K562 (cell line): ENCODE measurements around the gene OBP2A. TPM values are rescaled to one million over a fixed set of nuclear protein-coding genes. Genes with fewer than 3 reads are reported as not detected.

Source experiments
- ATAC-seq: fragments of 200-7000 bp; cut with Tn5 transposase; 3 replicates; pipeline ENCODE4 v1.9.1; 2020; ENCODE audit warnings: moderate library complexity
- BruUV-seq: library from RNA; stranded (reverse); fragments of 400-500 nt; replicated peaks from 2 replicates; lab custom pipeline; 2021; lab: Mats Ljungman, UMichigan
- CTCF ChIA-PET: fragments of 300-600 bp; formaldehyde crosslinking; extraction: SDS; loops from one replicate; lab custom pipeline; 2021; ENCODE audit warnings: low intra/inter-chr PET ratio; lab: Yijun Ruan, JAX
- POLR2A ChIA-PET: fragments of 300-600, 350-650 bp; sonication (Branson Sonifier 250); formaldehyde crosslinking; extraction: SDS; loops from one replicate; lab custom pipeline; 2021; ENCODE audit warnings: antibody characterized with exemption, inconsistent platforms; lab: Yijun Ruan, JAX
- DNase-seq, 4 experiments: peaks; one replicate each; pipeline versions ENCODE4 v3.0.0 to v3.0.0-alpha.2; 2011 to 2018; ENCODE audit warnings: low spot score in 3 of 4, mixed read lengths in 3 of 4; ENCODE audit errors: extremely low read depth in 1 of 4
- FAIRE-seq: peaks from 2 replicates; lab custom pipeline; 2011; peaks lifted over from hg19 to GRCh38; lab: Jason Lieb, UNC
- H2AFZ ChIP-seq: 2 replicates; pipeline ENCODE4 v1.6.0; 2011; ENCODE audit warnings: low read depth, low read length, control low read depth, inconsistent platforms
- H3K27ac ChIP-seq: fragments of 200-600 bp; 3 replicates; pipeline ENCODE4 v1.8.0; 2011; ENCODE audit warnings: low read depth, mild to moderate bottlenecking, control low read depth, inconsistent platforms, low read length, moderate library complexity, mixed read lengths; ENCODE audit errors: extremely low read depth
- H3K27me3 ChIP-seq, 2 experiments: fragments of 300-600 bp in 1 of 2; 2 replicates in 1 of 2; 3 replicates in 1 of 2; pipeline versions ENCODE4 v1.6.0 to v1.8.0; 2011; ENCODE audit warnings: inconsistent platforms in 2 of 2, low read length in 2 of 2, mild to moderate bottlenecking in 1 of 2, mixed read lengths in 1 of 2, moderate library complexity in 1 of 2; ENCODE audit not compliant: control insufficient read depth in 2 of 2, insufficient read depth in 2 of 2
- H3K36me3 ChIP-seq: fragments of 300-600 bp; 3 replicates; pipeline ENCODE4 v1.8.0; 2011; ENCODE audit warnings: mild to moderate bottlenecking, low read length, inconsistent platforms; ENCODE audit not compliant: control insufficient read depth, insufficient read depth
- H3K4me1 ChIP-seq, 2 experiments: fragments of 200-600 bp in 1 of 2; replicated peaks in 1 of 2; 2 replicates in 1 of 2; 3 replicates in 1 of 2; pipeline versions ENCODE4 v1.5.1 to v1.8.0; 2011; ENCODE audit warnings: inconsistent platforms in 2 of 2, low read length in 2 of 2, mild to moderate bottlenecking in 1 of 2, mixed read lengths in 1 of 2, moderate library complexity in 1 of 2; ENCODE audit not compliant: control insufficient read depth in 2 of 2, insufficient read depth in 2 of 2
- H3K4me2 ChIP-seq: 2 replicates; pipeline ENCODE4 v1.6.1; 2011; ENCODE audit warnings: low read length, control low read depth, inconsistent platforms, mixed read lengths; ENCODE audit not compliant: insufficient read depth
- H3K4me3 ChIP-seq: fragments of 200-600 bp; sonication (generic), shearing (Covaris generic); 2 replicates; pipeline ENCODE4 v1.5.1; 2016; ENCODE audit warnings: control low read depth, inconsistent platforms
- H3K79me2 ChIP-seq: fragments of 200-600 bp; 3 replicates; pipeline ENCODE4 v1.8.0; 2011; ENCODE audit warnings: low read length, inconsistent platforms; ENCODE audit not compliant: control insufficient read depth, insufficient read depth
- H3K9ac ChIP-seq, 2 experiments: 2 replicates each; pipeline versions ENCODE4 v1.6.0 to v1.6.1; 2011; ENCODE audit warnings: low read depth in 2 of 2, low read length in 2 of 2, control low read depth in 1 of 2, inconsistent platforms in 1 of 2, mild to moderate bottlenecking in 1 of 2, mixed read lengths in 1 of 2; ENCODE audit not compliant: insufficient read depth in 1 of 2
- H3K9me1 ChIP-seq: one replicate; pipeline ENCODE4 v1.6.0; 2011; ENCODE audit warnings: inconsistent platforms, mild to moderate bottlenecking, low read length, moderate library complexity; ENCODE audit not compliant: control insufficient read depth, insufficient read depth
- H3K9me3 ChIP-seq: replicated peaks from 2 replicates; pipeline ENCODE4 v1.5.1; 2011; ENCODE audit warnings: low read depth, low read length, inconsistent platforms; ENCODE audit not compliant: control insufficient read depth, insufficient read depth
- H4K20me1 ChIP-seq: replicated peaks from 2 replicates; pipeline ENCODE4 v1.6.1; 2011; ENCODE audit warnings: low read length, inconsistent platforms, mixed read lengths; ENCODE audit not compliant: control insufficient read depth, insufficient read depth
- BCL6 ChIP-seq: fragments of 250-450 bp; sonication (Bioruptor Pico); IDR thresholded peaks from 2 replicates; pipeline ENCODE4 v1.4.0; 2020
- DNMT1 ChIP-seq: fragments of 450-650 bp; IDR thresholded peaks from 2 replicates; pipeline ENCODE4 v1.6.1; 2016; ENCODE audit warnings: antibody characterized with exemption, mild to moderate bottlenecking
- NCOR1 ChIP-seq: fragments of 450-650 bp; IDR thresholded peaks from 2 replicates; pipeline ENCODE4 v1.6.1; 2016; ENCODE audit warnings: mild to moderate bottlenecking, moderate library complexity
- SRSF7 ChIP-seq: fragments of 200-400 bp; formaldehyde crosslinking; optimal IDR thresholded peaks from 2 replicates; pipeline ENCODE3; 2017; ENCODE audit warnings: mild to moderate bottlenecking, low read depth, low read length
- THRAP3 ChIP-seq: fragments of 450-650 bp; IDR thresholded peaks from 2 replicates; pipeline ENCODE4 v1.6.1; 2016; ENCODE audit warnings: mild to moderate bottlenecking, inconsistent platforms, borderline replicate concordance
- WGBS: fragments of 100-300 bp; shearing (Covaris generic); methylation state at CpG from one replicate; pipeline ENCODE4 v1.1.6; 2016; ENCODE audit warnings: low coverage, mixed read lengths; ENCODE audit not compliant: insufficient coverage; ENCODE audit errors: missing lambda C conversion rate; 5-methylcytosine and 5-hydroxymethylcytosine counted together
- in situ Hi-C: fragments of 300-500 bp; cut with MboI; formaldehyde crosslinking; loops from 4 replicates; pipeline ENCODE4 v1.15.0; 2018; ENCODE audit warnings: inconsistent platforms, mixed read lengths
- intact Hi-C: fragments of 100-400 bp; cut with micrococcal nuclease; formaldehyde crosslinking; loops from 2 replicates; pipeline ENCODE4 v1.14.2; 2022
- polyA plus RNA-seq, 8 experiments: library from polyadenylated mRNA; depleted of rRNA in 4 of 8; stranded (reverse) in 5 of 8; unstranded in 3 of 8; fragments of >200 nt; fragmentation: Nextera tagmentation in 2 of 8; fragmentation: Illumina TruSeq in 1 of 8; extraction: Ambion mirVana in 2 of 8; extraction: Trizol in 1 of 8; gene quantifications; 2 replicates each; pipeline versions ENCODE4 v1.2.1 to v1.2.3, GENCODE V29; 2011 to 2014; ENCODE audit warnings: inconsistent platforms in 1 of 8, missing spikeins in 1 of 8
- total RNA-seq, 7 experiments: library from RNA; depleted of rRNA in 6 of 7; stranded (reverse); fragments of >200 nt in 6 of 7; fragmentation: Illumina TruSeq in 2 of 7; extraction: Trizol in 2 of 7; gene quantifications; 2 replicates each; pipeline versions ENCODE4 v1.2.1 to v1.2.3, GENCODE V29; 2011 to 2021; ENCODE audit warnings: low replicate concordance in 1 of 7
- TF ChIP-seq, protein P1 (sequence below): fragments of 250-450 bp; sonication (Bioruptor Pico); IDR thresholded peaks from 2 replicates; pipeline ENCODE4 v1.4.0; 2020; ENCODE audit warnings: mild to moderate bottlenecking, moderate library complexity
- TF ChIP-seq, protein P2 (sequence below): fragments of 450-650 bp; IDR thresholded peaks from 2 replicates; pipeline ENCODE4 v1.6.1; 2017; ENCODE audit warnings: mild to moderate bottlenecking, moderate library complexity
- TF ChIP-seq, protein P3 (sequence below): sonication (generic); formaldehyde crosslinking; IDR thresholded peaks from 2 replicates; pipeline ENCODE4 v1.4.0; 2020; ENCODE audit warnings: mild to moderate bottlenecking, missing genetic modification reagents

Gene OBP2A
- total and polyA plus RNA-seq, 9 of the 15 experiments (the other 6 are each of a cell fraction or from before 2014, with no cell fraction given), result not detected

DNA sequence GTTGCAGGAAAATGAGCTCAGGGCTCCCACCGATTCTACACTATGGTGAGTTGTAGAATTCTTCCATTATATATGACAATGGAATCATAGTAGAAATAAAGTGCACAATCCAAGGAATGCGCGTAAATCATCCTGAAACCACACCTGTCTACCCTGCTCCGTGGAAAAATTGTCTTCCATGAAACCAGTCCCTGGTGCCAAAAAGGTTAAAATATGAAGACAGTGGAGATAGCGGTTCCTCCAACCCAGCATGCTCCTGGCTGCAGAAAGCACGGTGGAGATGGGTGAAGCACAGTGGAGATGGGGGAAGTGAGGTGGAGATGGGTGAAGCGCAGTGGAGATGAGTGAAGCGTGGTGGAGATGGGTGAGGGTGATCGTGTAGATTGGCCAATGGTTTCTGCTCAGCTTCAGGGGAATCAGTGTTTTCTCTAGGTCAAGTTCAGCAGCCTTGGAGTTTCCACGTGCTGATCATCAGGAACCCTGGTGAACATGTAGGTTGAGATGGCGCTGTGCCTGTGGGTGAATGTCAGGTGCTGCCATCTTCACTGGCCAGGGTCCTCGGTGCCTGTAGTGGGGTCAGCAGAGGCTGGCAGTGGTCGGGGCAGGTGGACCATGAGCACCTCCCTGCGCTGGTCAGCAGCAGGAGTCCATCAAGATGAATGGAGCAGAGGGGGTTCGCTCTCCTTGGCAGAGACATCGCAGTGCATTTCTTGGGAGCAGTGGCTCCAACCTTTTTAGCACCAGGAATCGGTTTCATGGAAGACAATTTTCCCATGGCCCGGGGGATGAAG is 35.9 kb downstream of the OBP2A start:
- Histone ChIP-seq H3K79me2 (no peaks in the 10 kb centered on the region), H3K4me1 (peaks cover 0 to 21% of the 10 kb centered on the region in 2 experiments; a peak in 1 of 5 replicates), H3K9ac (no peak overlapping the region), H3K9me3 (no peaks in the 10 kb centered on the region), H3K27me3 (peaks cover 0 to 67% of the 10 kb centered on the region in 2 experiments; a peak in 3 of 5 replicates), H3K4me3 (no peak overlapping the region), H3K27ac (no peak overlapping the region), H2AFZ (no peak overlapping the region), H4K20me1 (0 out of 2 replicates have a peak, but pooled peaks cover 5% of the 10 kb centered on the region), H3K36me3 (no peaks in the 10 kb centered on the region), H3K9me1 (no peaks in the 10 kb centered on the region), H3K4me2 (no peak overlapping the region)
- CTCF ChIA-PET, result no interaction called here
- in situ Hi-C loops (no loop called here), intact Hi-C loops (no loop called here)
- POLR2A ChIA-PET, result no interaction called here
- no TSS peak for BruUV-seq
- DNase-seq, result no peak
- ATAC-seq, result no peak
- WGBS, result 2% methylated on average over 18 of the region's 18 CpGs
- TF ChIP-seq THRAP3 (no peak), DNMT1 (no peak), BCL6 (CRISPR knock-in tag) (no peak), SRSF7 (no peak), NCOR1 (no peak)
- TF ChIP-seq, protein P1, sequence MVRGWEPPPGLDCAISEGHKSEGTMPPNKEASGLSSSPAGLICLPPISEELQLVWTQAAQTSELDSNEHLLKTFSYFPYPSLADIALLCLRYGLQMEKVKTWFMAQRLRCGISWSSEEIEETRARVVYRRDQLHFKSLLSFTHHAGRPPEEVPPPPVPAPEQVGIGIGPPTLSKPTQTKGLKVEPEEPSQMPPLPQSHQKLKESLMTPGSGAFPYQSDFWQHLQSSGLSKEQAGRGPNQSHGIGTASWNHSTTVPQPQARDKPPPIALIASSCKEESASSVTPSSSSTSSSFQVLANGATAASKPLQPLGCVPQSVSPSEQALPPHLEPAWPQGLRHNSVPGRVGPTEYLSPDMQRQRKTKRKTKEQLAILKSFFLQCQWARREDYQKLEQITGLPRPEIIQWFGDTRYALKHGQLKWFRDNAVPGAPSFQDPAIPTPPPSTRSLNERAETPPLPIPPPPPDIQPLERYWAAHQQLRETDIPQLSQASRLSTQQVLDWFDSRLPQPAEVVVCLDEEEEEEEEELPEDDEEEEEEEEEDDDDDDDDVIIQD (CRISPR knock-in tag), result no peak
- TF ChIP-seq, protein P2, sequence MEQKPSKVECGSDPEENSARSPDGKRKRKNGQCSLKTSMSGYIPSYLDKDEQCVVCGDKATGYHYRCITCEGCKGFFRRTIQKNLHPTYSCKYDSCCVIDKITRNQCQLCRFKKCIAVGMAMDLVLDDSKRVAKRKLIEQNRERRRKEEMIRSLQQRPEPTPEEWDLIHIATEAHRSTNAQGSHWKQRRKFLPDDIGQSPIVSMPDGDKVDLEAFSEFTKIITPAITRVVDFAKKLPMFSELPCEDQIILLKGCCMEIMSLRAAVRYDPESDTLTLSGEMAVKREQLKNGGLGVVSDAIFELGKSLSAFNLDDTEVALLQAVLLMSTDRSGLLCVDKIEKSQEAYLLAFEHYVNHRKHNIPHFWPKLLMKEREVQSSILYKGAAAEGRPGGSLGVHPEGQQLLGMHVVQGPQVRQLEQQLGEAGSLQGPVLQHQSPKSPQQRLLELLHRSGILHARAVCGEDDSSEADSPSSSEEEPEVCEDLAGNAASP, result no peak
- TF ChIP-seq, protein P3, sequence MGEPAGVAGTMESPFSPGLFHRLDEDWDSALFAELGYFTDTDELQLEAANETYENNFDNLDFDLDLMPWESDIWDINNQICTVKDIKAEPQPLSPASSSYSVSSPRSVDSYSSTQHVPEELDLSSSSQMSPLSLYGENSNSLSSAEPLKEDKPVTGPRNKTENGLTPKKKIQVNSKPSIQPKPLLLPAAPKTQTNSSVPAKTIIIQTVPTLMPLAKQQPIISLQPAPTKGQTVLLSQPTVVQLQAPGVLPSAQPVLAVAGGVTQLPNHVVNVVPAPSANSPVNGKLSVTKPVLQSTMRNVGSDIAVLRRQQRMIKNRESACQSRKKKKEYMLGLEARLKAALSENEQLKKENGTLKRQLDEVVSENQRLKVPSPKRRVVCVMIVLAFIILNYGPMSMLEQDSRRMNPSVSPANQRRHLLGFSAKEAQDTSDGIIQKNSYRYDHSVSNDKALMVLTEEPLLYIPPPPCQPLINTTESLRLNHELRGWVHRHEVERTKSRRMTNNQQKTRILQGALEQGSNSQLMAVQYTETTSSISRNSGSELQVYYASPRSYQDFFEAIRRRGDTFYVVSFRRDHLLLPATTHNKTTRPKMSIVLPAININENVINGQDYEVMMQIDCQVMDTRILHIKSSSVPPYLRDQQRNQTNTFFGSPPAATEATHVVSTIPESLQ, result no peak
- FAIRE-seq, result no peak
